GM23338 (cell line): Measurements from ENCODE around the gene SH3D19. TPM values are rescaled to one million over a fixed set of nuclear protein-coding genes. Genes with fewer than 3 reads are reported as not detected.
A peak's percentile ranks its signal among the peaks of the same experiment; 100 is the strongest.

Source experiments
- ATAC-seq: fragments of 200-7000 bp; cut with Tn5 transposase; 3 replicates; pipeline ENCODE4 v1.9.1; 2020
- DNase-seq: peaks from one replicate; pipeline ENCODE4 v3.0.0-alpha.2; 2015; ENCODE audit warnings: low spot score
- H2AFZ ChIP-seq: fragments of 200-600 bp; sonication (generic); 2 replicates; pipeline ENCODE4 v1.8.0; 2016; ENCODE audit warnings: antibody characterized with exemption, mild to moderate bottlenecking, moderate library complexity
- H3F3A ChIP-seq: fragments of 200-600 bp; sonication (generic); replicated peaks from 2 replicates; pipeline ENCODE4 v1.8.0; 2017; ENCODE audit warnings: antibody characterized with exemption, mixed run types, low read depth
- H3K27ac ChIP-seq: fragments of 200-600 bp; sonication (generic); 2 replicates; pipeline ENCODE4 v1.6.1; 2016; ENCODE audit warnings: low read depth
- H3K27me3 ChIP-seq: fragments of 200-600 bp; sonication (generic); 2 replicates; pipeline ENCODE4 v1.8.0; 2016; ENCODE audit warnings: mild to moderate bottlenecking, mixed run types, moderate library complexity; ENCODE audit not compliant: insufficient read depth
- H3K36me3 ChIP-seq: fragments of 200-600 bp; sonication (generic); 2 replicates; pipeline ENCODE4 v1.8.0; 2016; ENCODE audit warnings: mild to moderate bottlenecking; ENCODE audit not compliant: insufficient read depth
- H3K4me1 ChIP-seq: fragments of 200-600 bp; sonication (generic); 2 replicates; pipeline ENCODE4 v1.8.0; 2016; ENCODE audit warnings: mild to moderate bottlenecking, moderate library complexity; ENCODE audit not compliant: insufficient read depth
- H3K4me2 ChIP-seq: fragments of 200-600 bp; sonication (generic); 2 replicates; pipeline ENCODE4 v1.7.1; 2017; ENCODE audit warnings: mixed run types
- H3K4me3 ChIP-seq: fragments of 200-600 bp; sonication (generic); 2 replicates; pipeline ENCODE4 v1.6.1; 2016; ENCODE audit warnings: mixed run types
- H3K79me2 ChIP-seq: fragments of 200-600 bp; sonication (generic); replicated peaks from 2 replicates; pipeline ENCODE4 v1.8.0; 2017; ENCODE audit warnings: mild to moderate bottlenecking; ENCODE audit not compliant: insufficient read depth
- H3K9me2 ChIP-seq: fragments of 200-600 bp; sonication (generic); 2 replicates; pipeline ENCODE4 v1.8.0; 2017; ENCODE audit not compliant: insufficient read depth
- H4K20me1 ChIP-seq: fragments of 200-600 bp; sonication (generic); replicated peaks from 2 replicates; pipeline ENCODE4 v1.8.0; 2017; ENCODE audit warnings: mild to moderate bottlenecking; ENCODE audit not compliant: insufficient read depth
- H3K27ac Mint-ChIP-seq: 2 replicates; pipeline ENCODE4 v1.8.0; 2020; ENCODE audit warnings: inconsistent platforms, mild to moderate bottlenecking, moderate library complexity, mixed read lengths
- H3K27me3 Mint-ChIP-seq: 3 replicates; pipeline ENCODE4 v1.8.0; 2022; ENCODE audit warnings: low read depth, mild to moderate bottlenecking, moderate library complexity, mixed read lengths, inconsistent platforms; ENCODE audit not compliant: insufficient read depth, poor library complexity
- H3K36me3 Mint-ChIP-seq: 3 replicates; pipeline ENCODE4 v1.8.0; 2021; ENCODE audit warnings: low read depth, mild to moderate bottlenecking, inconsistent platforms, moderate library complexity, mixed read lengths
- H3K4me1 Mint-ChIP-seq: 3 replicates; pipeline ENCODE4 v1.8.0; 2020; ENCODE audit warnings: mild to moderate bottlenecking, inconsistent platforms, mixed read lengths
- H3K4me3 Mint-ChIP-seq: 3 replicates; pipeline ENCODE4 v1.8.0; 2021; ENCODE audit warnings: moderate library complexity, mild to moderate bottlenecking, inconsistent platforms, mixed read lengths
- H3K9me3 Mint-ChIP-seq: 3 replicates; pipeline ENCODE4 v1.8.0; 2020; ENCODE audit warnings: moderate library complexity, mild to moderate bottlenecking, inconsistent platforms, mixed read lengths
- CTCF ChIP-seq, 2 experiments: fragments of 200-600 bp in 1 of 2; sonication (generic) in 1 of 2; conservative IDR thresholded peaks; 2 replicates each; pipeline versions ENCODE4 v1.5.1 to v1.6.1; 2016 to 2017; ENCODE audit warnings: antibody characterized with exemption in 2 of 2, low read depth in 2 of 2, mild to moderate bottlenecking in 2 of 2, moderate library complexity in 1 of 2
- ETS1 ChIP-seq: IDR thresholded peaks from 2 replicates; pipeline ENCODE4 v1.6.1; 2016; ENCODE audit warnings: antibody characterized with exemption
- EZH2 ChIP-seq: fragments of 200-600 bp; sonication (generic); IDR thresholded peaks from one replicate; pipeline ENCODE4 v1.8.0; 2017; ENCODE audit warnings: antibody characterized with exemption, mild to moderate bottlenecking, low read depth; ENCODE audit not compliant: unreplicated experiment
- JUNB ChIP-seq: IDR thresholded peaks from one replicate; pipeline ENCODE4 v1.6.1; 2016; ENCODE audit warnings: antibody characterized with exemption; ENCODE audit not compliant: unreplicated experiment
- ZNF462 ChIP-seq: fragments of 250-450 bp; sonication (Bioruptor Pico); IDR thresholded peaks from 2 replicates; pipeline ENCODE4 v1.5.0; 2020; ENCODE audit warnings: mild to moderate bottlenecking, moderate library complexity
- polyA plus RNA-seq: library from polyadenylated mRNA; unstranded; fragments of >200 nt; fragmentation: Nextera tagmentation; extraction: Ambion mirVana; gene quantifications from 2 replicates; pipeline ENCODE4 v1.2.1, GENCODE V29; 2016
- total RNA-seq: library from RNA; depleted of rRNA; stranded (reverse); fragments of >200 nt; shearing (Covaris generic); gene quantifications from 2 replicates; pipeline ENCODE4 v1.2.3, GENCODE V29; 2014

The SH3D19 gene
- total and polyA plus RNA-seq, 2 experiments from 2014 or later, result 25.3 to 57.4 TPM

GRCh38 chr4:151207868-151208267, 117.5 kb downstream of the SH3D19 start:
- DNase-seq, result no peak
- no peaks in the 10 kb centered on the region for H4K20me1 ChIP-seq
- H3K27me3 ChIP-seq, result no peaks in the 10 kb centered on the region
- Mint-ChIP-seq H3K27me3 (no peaks in the 10 kb centered on the region), H3K27ac (no peak overlapping the region), H3K4me3 (no peak overlapping the region), H3K9me3 (no peaks in the 10 kb centered on the region), H3K4me1 (peaks cover 3% of the 10 kb centered on the region; the same call in 2 of the 3 replicates), H3K36me3 (peaks cover 3% of the 10 kb centered on the region; the same call in 2 of the 3 replicates)
- H3K4me2 ChIP-seq, result no peak overlapping the region
- H3F3A ChIP-seq, result no peaks in the 10 kb centered on the region
- no peaks in the 10 kb centered on the region for H3K9me2 ChIP-seq
- 0 out of 2 replicates have a peak, but pooled peaks cover 3% of the 10 kb centered on the region for H3K79me2 ChIP-seq
- H3K27ac ChIP-seq, result 0 out of 2 replicates have a peak overlapping the region, but pooled peaks have one; percentile 11
- H3K4me3 ChIP-seq, result no peak overlapping the region
- no peaks in the 10 kb centered on the region for H3K36me3 ChIP-seq
- TF ChIP-seq CTCF (conservative IDR thresholded peaks at IDR 0.05; ENCODE audit: low read depth in 2 of 2), result no peak
- no peak for TF ChIP-seq EZH2
- no peak for TF ChIP-seq ZNF462
- TF ChIP-seq ETS1, result no peak
- TF ChIP-seq JUNB, result no peak
- H2AFZ ChIP-seq, result no peak overlapping the region
- H3K4me1 ChIP-seq, result no peaks in the 10 kb centered on the region; the same call in 1 of the 2 replicates
- ATAC-seq, result no peak
